HFFc6 (cell line): Measurements from ENCODE around the gene GFAP. TPM values are rescaled to one million over a fixed set of nuclear protein-coding genes. Genes with fewer than 3 reads are reported as not detected.

Experiments used
- DNase-seq: peaks from one replicate; pipeline ENCODE4 v3.0.0-alpha.2; 2018
- H3K27ac Mint-ChIP-seq: 2 replicates; pipeline ENCODE4 v1.8.0; 2020; ENCODE audit warnings: mild to moderate bottlenecking, mixed read lengths
- H3K27me3 Mint-ChIP-seq: 2 replicates; pipeline ENCODE4 v1.8.0; 2021; ENCODE audit warnings: mild to moderate bottlenecking, moderate library complexity, mixed read lengths; ENCODE audit not compliant: insufficient read depth
- H3K36me3 Mint-ChIP-seq: 2 replicates; pipeline ENCODE4 v1.8.0; 2021; ENCODE audit warnings: low read depth, mixed read lengths
- H3K4me1 Mint-ChIP-seq: 2 replicates; pipeline ENCODE4 v1.8.0; 2020; ENCODE audit warnings: low read depth, mixed read lengths
- H3K4me3 Mint-ChIP-seq: 2 replicates; pipeline ENCODE4 v1.8.0; 2020; ENCODE audit warnings: mild to moderate bottlenecking, moderate library complexity, mixed read lengths
- H3K9me3 Mint-ChIP-seq: 2 replicates; pipeline ENCODE4 v1.8.0; 2020; ENCODE audit warnings: mild to moderate bottlenecking, mixed read lengths
- total RNA-seq, 6 experiments: library from RNA; stranded (reverse); fragmentation: NEBNext Ultra II Directional; extraction: Animal tissue kit (Norgen Biotek cat#: 25700); gene quantifications; 2 replicates in 1 of 6; 3 replicates in 5 of 6; pipeline ENCODE4 v1.2.3, GENCODE V29; 2021
- TF ChIP-seq, protein P1 (sequence below): fragments of 200-600 bp; sonication (generic); IDR thresholded peaks from 2 replicates; pipeline ENCODE4 v1.5.0; 2021; ENCODE audit warnings: antibody characterized with exemption, mild to moderate bottlenecking

GFAP gene
- total RNA-seq, 6 experiments from 2014 or later, result not detected

DNA sequence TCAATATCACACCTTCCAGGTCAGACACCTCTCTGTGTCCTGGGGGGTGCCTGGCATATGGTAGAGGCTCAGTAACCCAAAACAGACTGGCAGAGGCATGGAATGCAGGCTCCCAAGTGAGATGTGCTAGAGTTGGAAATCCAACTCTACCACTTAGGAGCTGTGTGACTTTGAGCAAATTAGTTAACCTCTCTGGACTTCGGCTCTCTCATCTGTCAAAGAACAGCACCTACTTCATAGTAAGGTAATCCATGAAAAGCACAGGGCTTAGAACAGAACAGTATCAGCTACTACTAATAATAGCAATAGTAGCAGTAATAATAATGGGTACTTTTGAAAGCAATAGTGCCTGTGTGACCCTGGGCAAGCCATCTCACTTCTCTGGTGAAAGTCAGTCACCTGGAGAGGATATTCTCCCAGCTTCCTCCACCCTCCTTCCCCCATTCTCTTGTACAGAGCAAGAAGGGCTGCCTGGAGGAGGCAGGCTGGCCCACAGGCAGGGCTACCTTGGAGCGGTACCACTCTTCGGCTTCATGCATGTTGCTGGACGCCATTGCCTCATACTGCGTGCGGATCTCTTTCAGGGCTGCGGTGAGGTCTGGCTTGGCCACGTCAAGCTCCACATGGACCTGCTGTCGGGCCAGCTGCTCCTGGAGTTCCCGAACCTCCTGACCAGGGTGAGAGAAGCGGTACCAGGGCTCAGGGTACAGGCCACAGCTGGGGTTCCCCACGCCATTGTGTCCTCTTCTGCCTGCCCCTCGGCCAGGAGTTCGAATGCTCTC, 2.3 kb downstream of the GFAP start:
- no peaks in the 10 kb centered on the region for H3K9me3 Mint-ChIP-seq
- DNase-seq, result no peak
- H3K36me3 Mint-ChIP-seq, result no peaks in the 10 kb centered on the region
- peaks cover 28% of the 10 kb centered on the region for H3K4me1 Mint-ChIP-seq
- TF ChIP-seq, protein P1, sequence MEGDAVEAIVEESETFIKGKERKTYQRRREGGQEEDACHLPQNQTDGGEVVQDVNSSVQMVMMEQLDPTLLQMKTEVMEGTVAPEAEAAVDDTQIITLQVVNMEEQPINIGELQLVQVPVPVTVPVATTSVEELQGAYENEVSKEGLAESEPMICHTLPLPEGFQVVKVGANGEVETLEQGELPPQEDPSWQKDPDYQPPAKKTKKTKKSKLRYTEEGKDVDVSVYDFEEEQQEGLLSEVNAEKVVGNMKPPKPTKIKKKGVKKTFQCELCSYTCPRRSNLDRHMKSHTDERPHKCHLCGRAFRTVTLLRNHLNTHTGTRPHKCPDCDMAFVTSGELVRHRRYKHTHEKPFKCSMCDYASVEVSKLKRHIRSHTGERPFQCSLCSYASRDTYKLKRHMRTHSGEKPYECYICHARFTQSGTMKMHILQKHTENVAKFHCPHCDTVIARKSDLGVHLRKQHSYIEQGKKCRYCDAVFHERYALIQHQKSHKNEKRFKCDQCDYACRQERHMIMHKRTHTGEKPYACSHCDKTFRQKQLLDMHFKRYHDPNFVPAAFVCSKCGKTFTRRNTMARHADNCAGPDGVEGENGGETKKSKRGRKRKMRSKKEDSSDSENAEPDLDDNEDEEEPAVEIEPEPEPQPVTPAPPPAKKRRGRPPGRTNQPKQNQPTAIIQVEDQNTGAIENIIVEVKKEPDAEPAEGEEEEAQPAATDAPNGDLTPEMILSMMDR, result no peak
- H3K27ac Mint-ChIP-seq, result no peak overlapping the region
- no peaks in the 10 kb centered on the region; the same call in 1 of the 2 replicates for H3K27me3 Mint-ChIP-seq
- H3K4me3 Mint-ChIP-seq, result no peak overlapping the region

DNA sequence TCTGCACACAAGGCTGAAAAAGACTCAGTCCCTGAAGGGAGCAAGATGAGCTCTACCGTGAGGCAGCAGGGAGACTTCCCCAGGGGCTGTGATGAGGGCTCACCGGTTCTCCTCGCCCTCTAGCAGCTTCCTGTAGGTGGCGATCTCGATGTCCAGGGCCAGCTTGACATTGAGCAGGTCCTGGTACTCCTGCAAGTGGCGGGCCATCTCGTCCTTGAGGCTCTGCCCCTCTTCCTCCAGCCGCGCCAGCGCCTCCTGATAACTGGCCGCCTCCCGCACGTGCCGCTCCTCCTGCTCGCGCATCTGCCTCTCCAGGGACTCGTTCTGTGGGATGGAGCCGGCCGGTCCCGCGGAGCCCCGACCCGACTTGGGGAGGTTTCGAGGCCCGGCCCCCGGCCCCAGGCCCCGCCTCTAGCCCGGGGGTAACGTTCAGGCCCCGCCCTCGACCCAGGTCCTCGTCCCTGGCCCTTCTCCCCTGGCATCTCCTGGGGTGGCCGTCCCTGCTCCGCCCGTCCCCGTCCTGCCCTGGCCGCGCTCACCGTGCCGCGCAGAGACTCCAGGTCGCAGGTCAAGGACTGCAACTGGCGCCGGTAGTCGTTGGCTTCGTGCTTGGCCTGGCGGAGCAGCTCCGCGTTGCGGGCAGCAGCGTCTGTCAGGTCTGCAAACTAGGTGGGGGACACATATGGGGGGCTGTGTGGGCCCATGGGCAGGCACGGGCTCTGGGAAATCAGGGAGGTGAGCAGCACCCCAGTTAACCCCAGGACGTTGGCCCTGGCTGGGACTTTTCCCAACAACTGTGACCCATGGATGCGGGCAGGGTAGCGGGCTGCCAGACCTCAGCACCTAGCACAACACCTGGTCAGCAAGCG, 3.9 kb downstream of the GFAP start:
- Mint-ChIP-seq H3K4me1 (peaks cover 36% of the 10 kb centered on the region), H3K36me3 (no peaks in the 10 kb centered on the region), H3K4me3 (no peak overlapping the region), H3K27me3 (peaks cover under 1% of the 10 kb centered on the region; the same call in 1 of the 2 replicates), H3K27ac (no peak overlapping the region), H3K9me3 (no peaks in the 10 kb centered on the region)
- peak; percentile 44 for DNase-seq
- TF ChIP-seq, protein P1, result peak; percentile 66; the same call in 1 of the 2 replicates

DNA sequence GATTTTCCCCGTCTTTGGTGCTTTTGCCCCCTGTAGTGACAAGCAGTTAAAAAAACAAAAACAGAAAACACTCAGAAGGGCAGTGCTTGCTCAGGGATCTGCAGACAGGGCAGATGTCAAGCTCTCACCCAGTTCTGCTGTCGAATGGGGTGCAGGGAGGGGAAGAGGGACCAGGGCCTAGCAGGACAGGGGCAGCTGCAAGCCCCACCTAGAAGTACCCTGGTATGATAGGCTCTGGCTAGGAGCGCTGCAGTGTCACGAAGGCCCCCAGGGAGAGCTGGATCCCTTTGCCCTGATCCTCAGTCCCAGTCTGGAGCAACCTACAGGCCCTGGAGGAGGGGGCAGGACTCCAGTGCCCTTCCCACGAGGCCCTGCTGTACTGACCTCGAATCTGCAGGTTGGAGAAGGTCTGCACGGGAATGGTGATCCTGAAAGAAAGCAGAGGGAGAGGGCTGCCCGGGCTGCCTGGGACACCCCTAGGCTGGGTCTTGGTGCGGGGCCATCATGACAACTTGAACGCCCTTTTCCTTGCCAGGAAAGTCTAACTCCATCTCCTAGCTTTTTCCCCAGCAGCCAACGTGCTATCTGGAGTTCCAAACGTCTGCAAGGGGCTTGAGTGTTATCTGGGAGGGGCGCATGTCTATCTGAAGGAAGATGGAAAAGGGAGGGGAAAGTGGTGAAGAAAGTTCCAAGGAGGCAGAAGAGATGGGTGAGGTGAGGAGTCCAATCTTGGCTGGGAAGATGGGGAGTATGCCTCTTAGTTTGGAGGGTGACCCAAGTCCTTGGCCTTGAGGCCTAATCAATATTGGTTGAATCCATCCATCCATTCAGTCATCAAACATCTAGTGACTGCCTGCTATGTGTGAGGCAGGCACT, 4.8 kb downstream of the GFAP start:
- H3K27me3 Mint-ChIP-seq, result peaks cover 5% of the 10 kb centered on the region
- no peak overlapping the region for H3K4me3 Mint-ChIP-seq
- no peaks in the 10 kb centered on the region for H3K9me3 Mint-ChIP-seq
- DNase-seq, result no peak
- H3K36me3 Mint-ChIP-seq, result no peaks in the 10 kb centered on the region
- peaks cover 45% of the 10 kb centered on the region for H3K4me1 Mint-ChIP-seq
- TF ChIP-seq, protein P1, result no peak
- peak overlapping the region; percentile 90 for H3K27ac Mint-ChIP-seq

DNA sequence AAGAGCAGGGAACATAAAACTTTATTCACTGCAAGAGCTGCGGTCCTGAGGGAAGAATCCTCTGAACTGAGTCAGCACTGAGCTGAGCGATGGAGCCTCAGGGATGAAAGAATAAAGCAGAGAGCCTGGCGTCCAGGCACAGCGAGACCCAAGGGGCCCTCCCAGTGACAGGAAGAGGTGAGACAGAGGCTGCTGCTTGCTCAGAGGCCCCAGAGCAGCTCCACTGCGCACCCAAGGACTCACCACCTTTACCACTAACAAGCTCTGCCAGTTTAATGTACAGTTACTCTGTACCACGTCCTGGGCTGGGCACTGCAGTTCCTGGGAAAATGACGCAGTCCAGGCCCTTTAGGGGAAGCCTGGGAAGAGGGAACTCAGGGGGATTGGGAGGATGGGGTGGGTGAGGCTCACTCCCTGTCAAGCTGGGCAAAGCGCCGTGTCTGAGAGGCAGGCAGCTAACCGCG, 5.6 kb downstream of the GFAP start:
- Mint-ChIP-seq H3K4me1 (peaks cover 52% of the 10 kb centered on the region), H3K9me3 (no peaks in the 10 kb centered on the region), H3K4me3 (peak overlapping the region; percentile 14; the same call in 1 of the 2 replicates), H3K36me3 (no peaks in the 10 kb centered on the region), H3K27ac (peak overlapping the region; percentile 90), H3K27me3 (peaks cover 5% of the 10 kb centered on the region)
- TF ChIP-seq, protein P1, result no peak
- DNase-seq, result peak; percentile 88

DNA sequence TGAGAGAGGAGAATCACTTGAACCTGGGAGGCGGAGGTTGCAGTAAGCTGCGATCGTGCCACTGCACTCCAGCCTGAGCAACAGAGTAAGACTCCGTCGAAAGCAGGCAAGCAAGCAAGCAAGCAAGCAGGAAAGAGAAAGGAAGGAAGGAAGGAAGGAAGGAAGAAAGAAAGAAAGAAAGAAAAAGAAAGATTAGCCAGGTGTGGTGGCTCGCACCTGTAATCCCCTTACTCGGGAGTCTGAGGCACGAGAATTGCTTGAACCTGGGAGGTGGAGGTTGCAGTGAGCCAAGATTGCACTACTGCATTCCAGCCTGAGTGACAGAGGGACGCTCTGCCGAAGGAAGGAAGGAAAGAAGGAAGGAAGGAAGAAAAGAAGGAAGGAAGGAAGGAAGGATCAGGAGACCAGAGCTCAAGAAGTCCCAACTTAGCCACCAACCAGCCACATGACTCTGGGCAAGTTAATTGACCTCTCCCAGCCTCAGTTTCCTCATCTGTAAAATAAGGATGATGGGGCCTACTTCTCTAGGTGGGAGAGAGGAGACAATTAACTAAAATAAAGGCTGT, 6.5 kb downstream of the GFAP start:
- peaks cover 5% of the 10 kb centered on the region for H3K27me3 Mint-ChIP-seq
- H3K4me1 Mint-ChIP-seq, result peaks cover 52% of the 10 kb centered on the region
- no peak overlapping the region for H3K4me3 Mint-ChIP-seq
- no peaks in the 10 kb centered on the region for H3K36me3 Mint-ChIP-seq
- peak overlapping the region; percentile 90 for H3K27ac Mint-ChIP-seq
- H3K9me3 Mint-ChIP-seq, result no peaks in the 10 kb centered on the region
- TF ChIP-seq, protein P1, result no peak
- DNase-seq, result no peak
